ENCODE measurements around the gene HS1BP3.

HS1BP3 gene

DNA sequence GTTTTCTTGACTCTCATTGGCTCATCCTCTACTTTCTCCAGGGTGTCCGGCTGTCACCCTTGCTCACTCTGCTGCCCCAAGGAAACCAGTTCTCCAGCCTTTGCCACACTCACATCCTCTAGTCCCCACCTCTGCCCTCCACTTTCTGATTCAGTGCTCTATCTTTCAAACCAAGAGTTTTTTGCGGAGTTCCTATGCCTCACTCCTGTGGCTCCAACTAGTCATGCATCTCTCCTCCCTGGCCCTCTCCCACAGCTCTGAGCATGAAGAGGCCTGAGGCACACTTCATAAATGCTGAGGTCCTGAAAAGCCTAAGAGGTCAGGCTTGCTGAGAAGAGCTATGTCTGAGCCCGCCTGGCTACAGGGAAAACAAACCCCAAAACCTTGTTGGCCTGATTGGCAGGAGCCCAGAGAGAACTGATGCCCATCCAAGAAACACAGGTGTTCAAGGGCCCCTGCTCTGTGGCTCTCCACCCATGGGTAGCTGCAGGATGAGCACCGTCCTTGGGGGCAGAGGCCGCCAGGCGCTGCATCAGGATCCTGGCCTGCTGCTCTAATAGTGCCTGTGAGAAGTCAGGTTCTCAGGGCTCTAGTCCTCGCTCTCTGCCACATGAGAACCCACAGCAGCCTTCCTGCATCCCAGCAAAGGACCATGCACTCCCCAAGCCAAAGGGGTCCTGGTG is 42.1 kb downstream of the HS1BP3 start:
- no peak for DNase-seq (ENCODE audit: low spot score in 2 of 2)
- Histone ChIP-seq H3K4me3 (no peak overlapping the region), H3K27me3 (ENCODE audit: low read depth) (no peaks in the 10 kb centered on the region), H3K9me3 (peaks cover 3% of the 10 kb centered on the region; the same call in 1 of the 2 replicates), H3K4me1 (no peaks in the 10 kb centered on the region), H3K36me3 (replicated peaks) (no peaks in the 10 kb centered on the region)
- in situ Hi-C loops (cut with MboI; ENCODE audit: low sequenced_read_pairs) = no loop called here

- Histone ChIP-seq H3K36me3 (replicated peaks) (no peaks in the 10 kb centered on the region), H3K27me3 (ENCODE audit: low read depth) (no peaks in the 10 kb centered on the region), H3K4me3 (no peak overlapping the region), H3K9me3 (peaks cover 3% of the 10 kb centered on the region; the same call in 1 of the 2 replicates), H3K4me1 (no peaks in the 10 kb centered on the region)
- in situ Hi-C loops (cut with MboI; ENCODE audit: low sequenced_read_pairs) = no loop called here
- no peak for DNase-seq (ENCODE audit: low spot score in 2 of 2)
Observed at GRCh38 chr2:20607446-20607845, 43.5 kb downstream of the HS1BP3 start.

DNA sequence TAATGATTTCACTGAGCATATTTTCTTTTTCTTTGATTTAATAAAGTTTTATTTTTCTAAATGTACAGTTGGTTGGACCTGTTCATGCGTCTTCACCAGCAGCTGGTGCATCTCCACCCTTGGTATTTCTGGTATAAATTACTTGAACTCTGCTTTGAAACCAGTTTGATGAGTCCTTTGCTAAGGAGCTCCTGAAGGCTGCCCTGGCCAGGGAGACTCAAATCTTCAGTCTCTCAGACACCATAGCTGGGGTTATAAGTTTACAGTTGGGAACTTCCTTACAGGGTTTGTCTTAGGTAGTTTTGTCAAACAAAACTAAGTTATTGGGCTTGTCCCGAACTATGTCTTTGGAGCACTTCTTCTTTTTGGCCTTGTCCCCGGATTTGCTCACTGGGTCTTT is 44.7 kb downstream of the HS1BP3 start:
- no peak for DNase-seq (ENCODE audit: low spot score in 2 of 2)
- Histone ChIP-seq H3K4me1 (no peaks in the 10 kb centered on the region), H3K27me3 (ENCODE audit: low read depth) (no peaks in the 10 kb centered on the region), H3K9me3 (peaks cover 3% of the 10 kb centered on the region; the same call in 1 of the 2 replicates), H3K4me3 (no peak overlapping the region), H3K36me3 (replicated peaks) (no peaks in the 10 kb centered on the region)
- in situ Hi-C loops (cut with MboI; ENCODE audit: low sequenced_read_pairs) = no loop called here

- Histone ChIP-seq H3K36me3 (replicated peaks) (no peaks in the 10 kb centered on the region), H3K4me1 (peaks cover 6% of the 10 kb centered on the region), H3K27me3 (ENCODE audit: low read depth) (no peaks in the 10 kb centered on the region), H3K9me3 (peaks cover 3% of the 10 kb centered on the region; the same call in 1 of the 2 replicates), H3K4me3 (no peak overlapping the region)
- in situ Hi-C loops (cut with MboI; ENCODE audit: low sequenced_read_pairs) = no loop called here
- no peak for DNase-seq (ENCODE audit: low spot score in 2 of 2)
Observed at GRCh38 chr2:20604951-20605381, 45.9 kb downstream of the HS1BP3 start.

DNA sequence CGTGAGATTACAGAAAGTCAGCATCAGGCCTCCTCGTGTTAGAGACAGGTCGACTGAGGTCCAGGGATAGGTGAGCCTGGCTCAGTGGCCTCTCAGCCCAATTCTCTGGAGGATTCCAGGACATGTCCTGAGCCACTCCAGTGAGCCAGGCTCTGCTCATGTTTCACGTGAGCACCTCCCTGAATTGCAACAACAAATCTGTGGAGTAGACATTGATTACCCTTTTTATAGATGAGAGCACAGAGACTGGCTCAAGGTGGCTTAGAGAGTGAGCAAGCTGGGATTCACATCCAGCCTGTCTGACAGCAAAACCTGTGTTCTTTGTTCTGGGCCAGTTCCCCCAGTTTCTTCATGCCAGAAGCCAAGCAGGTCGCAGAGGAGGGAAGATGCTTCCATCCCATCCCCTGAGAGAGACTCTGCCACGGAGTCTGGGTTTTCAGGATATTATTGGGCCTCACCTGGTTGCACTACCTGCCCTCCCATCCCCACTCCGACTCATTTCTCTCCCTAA is 46.4 kb downstream of the HS1BP3 start:
- Histone ChIP-seq H3K36me3 (replicated peaks) (no peaks in the 10 kb centered on the region), H3K4me3 (no peak overlapping the region), H3K27me3 (ENCODE audit: low read depth) (no peaks in the 10 kb centered on the region), H3K4me1 (peaks cover 10% of the 10 kb centered on the region), H3K9me3 (peaks cover 3% of the 10 kb centered on the region; the same call in 1 of the 2 replicates)
- in situ Hi-C loops (cut with MboI; ENCODE audit: low sequenced_read_pairs) = no loop called here
- no peak for DNase-seq (ENCODE audit: low spot score in 2 of 2)

- H3K27me3 ChIP-seq (ENCODE audit: low read depth) = no peaks in the 10 kb centered on the region
- in situ Hi-C loops (cut with MboI; ENCODE audit: low sequenced_read_pairs) = no loop called here
- H3K4me3 ChIP-seq = no peak overlapping the region
- H3K9me3 ChIP-seq = peaks cover 3% of the 10 kb centered on the region; the same call in 1 of the 2 replicates
- no peak for DNase-seq (ENCODE audit: low spot score in 2 of 2)
- peaks cover 10% of the 10 kb centered on the region for H3K4me1 ChIP-seq
- no peaks in the 10 kb centered on the region for H3K36me3 ChIP-seq (replicated peaks)
Observed at GRCh38 chr2:20603791-20604190, 47.1 kb downstream of the HS1BP3 start.

DNA sequence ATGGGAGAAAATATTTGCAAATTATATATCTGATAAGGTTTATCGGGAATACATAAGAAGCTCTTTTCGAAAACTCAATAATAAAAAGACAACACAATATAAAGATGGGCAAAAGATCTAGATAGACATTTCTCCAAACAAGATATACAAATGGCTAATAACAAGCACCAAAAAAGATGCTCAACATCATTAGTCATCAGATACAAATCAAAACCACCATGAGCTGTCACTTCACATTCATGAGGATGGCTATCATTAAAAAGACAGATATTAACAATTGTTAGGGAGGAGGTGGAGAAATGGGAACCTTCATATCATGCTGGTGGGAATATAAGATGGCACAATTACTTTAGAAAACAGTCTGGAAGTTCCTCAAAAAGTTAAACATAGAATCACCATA is 48.1 kb downstream of the HS1BP3 start:
- Histone ChIP-seq H3K4me1 (peaks cover 10% of the 10 kb centered on the region), H3K36me3 (replicated peaks) (no peaks in the 10 kb centered on the region), H3K27me3 (ENCODE audit: low read depth) (no peaks in the 10 kb centered on the region), H3K9me3 (peaks cover 3% of the 10 kb centered on the region; the same call in 1 of the 2 replicates), H3K4me3 (no peak overlapping the region)
- no peak for DNase-seq (ENCODE audit: low spot score in 2 of 2)
- in situ Hi-C loops (cut with MboI; ENCODE audit: low sequenced_read_pairs) = no loop called here

GRCh38 chr2:20600756-20601325 is 50.1 kb downstream of the HS1BP3 start:
- Histone ChIP-seq H3K36me3 (replicated peaks) (no peaks in the 10 kb centered on the region), H3K27me3 (ENCODE audit: low read depth) (no peaks in the 10 kb centered on the region), H3K4me1 (peaks cover 20% of the 10 kb centered on the region), H3K4me3 (no peak overlapping the region), H3K9me3 (no peaks in the 10 kb centered on the region)
- no peak for DNase-seq (ENCODE audit: low spot score in 2 of 2)
- in situ Hi-C loops (cut with MboI; ENCODE audit: low sequenced_read_pairs) = no loop called here

DNA sequence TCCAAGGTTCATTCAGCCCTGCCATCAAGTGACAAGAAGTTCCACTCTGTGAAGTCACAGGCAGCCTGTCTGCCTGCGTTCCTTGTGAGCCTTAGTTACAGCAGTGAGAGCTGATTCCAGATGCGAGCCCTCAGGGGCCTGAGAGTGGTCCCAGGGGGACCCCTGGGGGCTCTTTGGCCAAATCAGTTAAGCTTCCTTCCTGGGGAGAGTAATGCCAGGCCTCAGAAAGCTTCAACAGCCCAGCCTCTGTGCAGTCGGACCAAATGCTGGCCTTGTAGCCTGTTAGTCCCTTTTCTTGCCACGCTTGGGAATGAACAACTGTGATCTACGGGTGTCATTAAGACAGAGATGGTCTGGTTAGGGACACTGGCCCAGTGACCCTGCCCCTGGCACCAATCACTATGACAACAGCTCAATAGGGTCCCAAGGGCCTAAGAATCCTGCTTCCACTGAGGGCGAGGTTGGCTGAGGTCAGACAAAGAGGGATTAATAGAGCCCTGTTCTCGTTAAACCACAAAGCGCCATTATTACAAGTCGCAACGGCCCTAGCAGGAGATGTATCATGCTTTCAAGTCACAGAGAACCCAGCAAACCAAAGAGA is 50.9 kb downstream of the HS1BP3 start:
- no peaks in the 10 kb centered on the region for H3K27me3 ChIP-seq (ENCODE audit: low read depth)
- no peaks in the 10 kb centered on the region for H3K9me3 ChIP-seq
- H3K4me1 ChIP-seq = peaks cover 22% of the 10 kb centered on the region
- peak; percentile 55 to 65 for DNase-seq (ENCODE audit: low spot score in 2 of 2)
- no peak overlapping the region for H3K4me3 ChIP-seq
- H3K36me3 ChIP-seq (replicated peaks) = no peaks in the 10 kb centered on the region
- in situ Hi-C loops (cut with MboI; ENCODE audit: low sequenced_read_pairs) = no loop called here

DNA sequence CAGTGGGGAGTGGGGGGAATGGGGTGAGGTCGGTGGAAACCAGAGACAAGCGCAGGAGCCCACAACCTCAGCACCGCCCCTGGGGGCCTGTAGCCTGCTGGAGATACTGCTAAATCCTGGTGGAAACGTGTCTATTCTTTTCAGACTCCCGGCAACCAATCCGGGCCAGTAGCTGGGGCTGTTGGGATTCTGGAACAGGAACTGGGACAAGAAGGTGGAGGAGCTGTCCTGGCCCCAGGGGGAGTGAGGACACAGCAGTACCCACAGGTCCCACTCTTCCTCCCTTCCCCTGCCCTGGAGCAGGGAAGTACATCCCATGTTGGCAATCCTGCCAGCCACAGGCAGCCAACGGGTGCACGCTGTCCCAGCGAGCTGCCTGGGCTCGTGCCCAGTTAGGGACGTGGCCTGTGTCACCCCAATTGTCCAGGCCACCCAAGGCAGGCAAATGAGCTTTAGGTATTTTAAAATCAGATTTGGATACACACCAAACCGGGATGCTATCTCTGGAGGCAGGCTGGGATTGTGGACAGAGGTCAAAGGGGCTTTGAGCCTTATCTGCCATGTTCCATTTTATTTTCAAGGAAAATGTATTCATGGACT is 51.8 kb downstream of the HS1BP3 start:
- no peaks in the 10 kb centered on the region for H3K9me3 ChIP-seq
- no peaks in the 10 kb centered on the region for H3K27me3 ChIP-seq (ENCODE audit: low read depth)
- DNase-seq (ENCODE audit: low spot score in 2 of 2) = no peak
- H3K36me3 ChIP-seq (replicated peaks) = no peaks in the 10 kb centered on the region
- peaks cover 22% of the 10 kb centered on the region for H3K4me1 ChIP-seq
- no peak overlapping the region for H3K4me3 ChIP-seq
- in situ Hi-C loops (cut with MboI; ENCODE audit: low sequenced_read_pairs) = no loop called here

DNA sequence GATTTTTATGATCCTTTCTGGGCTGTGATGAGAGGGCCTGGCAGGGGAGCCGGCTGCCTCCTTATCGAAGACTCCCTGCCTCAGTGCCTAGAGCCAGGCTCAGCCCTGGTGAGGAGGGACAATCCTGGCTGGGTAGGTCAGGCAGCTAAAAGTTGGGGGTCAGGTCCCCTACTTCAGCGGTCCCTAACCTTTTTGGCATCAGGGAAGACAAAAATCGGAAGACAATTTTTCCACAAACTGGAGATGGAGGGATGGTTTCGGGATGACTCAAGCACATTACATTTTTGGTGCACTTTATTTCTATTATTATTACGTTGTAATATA is 53.1 kb downstream of the HS1BP3 start:
- no peaks in the 10 kb centered on the region for H3K27me3 ChIP-seq (ENCODE audit: low read depth)
- H3K4me1 ChIP-seq = peaks cover 22% of the 10 kb centered on the region
- in situ Hi-C loops (cut with MboI; ENCODE audit: low sequenced_read_pairs) = no loop called here

GRCh38 chr2:20596973-20597859 is 53.7 kb downstream of the HS1BP3 start:
- Histone ChIP-seq H3K4me1 (peaks cover 22% of the 10 kb centered on the region), H3K27me3 (ENCODE audit: low read depth) (no peaks in the 10 kb centered on the region), H3K36me3 (replicated peaks) (no peaks in the 10 kb centered on the region), H3K4me3 (no peak overlapping the region), H3K9me3 (no peaks in the 10 kb centered on the region)
- in situ Hi-C loops (cut with MboI; ENCODE audit: low sequenced_read_pairs) = no loop called here
- DNase-seq (ENCODE audit: low spot score in 2 of 2) = no peak

More for the DNA sequence above, 53.1 kb downstream of the HS1BP3 start:
- no peak overlapping the region for H3K4me3 ChIP-seq
- no peaks in the 10 kb centered on the region for H3K36me3 ChIP-seq (replicated peaks)
- H3K9me3 ChIP-seq = no peaks in the 10 kb centered on the region
- DNase-seq (ENCODE audit: low spot score in 2 of 2) = no peak

Data from HAP-1 (cell line).